Measurements from ENCODE around the gene ATOH1.

The ATOH1 gene, protein sequence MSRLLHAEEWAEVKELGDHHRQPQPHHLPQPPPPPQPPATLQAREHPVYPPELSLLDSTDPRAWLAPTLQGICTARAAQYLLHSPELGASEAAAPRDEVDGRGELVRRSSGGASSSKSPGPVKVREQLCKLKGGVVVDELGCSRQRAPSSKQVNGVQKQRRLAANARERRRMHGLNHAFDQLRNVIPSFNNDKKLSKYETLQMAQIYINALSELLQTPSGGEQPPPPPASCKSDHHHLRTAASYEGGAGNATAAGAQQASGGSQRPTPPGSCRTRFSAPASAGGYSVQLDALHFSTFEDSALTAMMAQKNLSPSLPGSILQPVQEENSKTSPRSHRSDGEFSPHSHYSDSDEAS

DNA sequence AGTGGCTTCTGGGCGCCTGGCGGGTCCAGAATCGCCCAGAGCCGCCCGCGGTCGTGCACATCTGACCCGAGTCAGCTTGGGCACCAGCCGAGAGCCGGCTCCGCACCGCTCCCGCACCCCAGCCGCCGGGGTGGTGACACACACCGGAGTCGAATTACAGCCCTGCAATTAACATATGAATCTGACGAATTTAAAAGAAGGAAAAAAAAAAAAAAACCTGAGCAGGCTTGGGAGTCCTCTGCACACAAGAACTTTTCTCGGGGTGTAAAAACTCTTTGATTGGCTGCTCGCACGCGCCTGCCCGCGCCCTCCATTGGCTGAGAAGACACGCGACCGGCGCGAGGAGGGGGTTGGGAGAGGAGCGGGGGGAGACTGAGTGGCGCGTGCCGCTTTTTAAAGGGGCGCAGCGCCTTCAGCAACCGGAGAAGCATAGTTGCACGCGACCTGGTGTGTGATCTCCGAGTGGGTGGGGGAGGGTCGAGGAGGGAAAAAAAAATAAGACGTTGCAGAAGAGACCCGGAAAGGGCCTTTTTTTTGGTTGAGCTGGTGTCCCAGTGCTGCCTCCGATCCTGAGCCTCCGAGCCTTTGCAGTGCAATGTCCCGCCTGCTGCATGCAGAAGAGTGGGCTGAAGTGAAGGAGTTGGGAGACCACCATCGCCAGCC, at the start of gene ATOH1:
ATOH1 (plus strand) TSS at position 422 of the 663 bp plus-strand sequence; CDS start at position 596, 174 bp downstream.
- DNase-seq: peak; percentile 5

DNA sequence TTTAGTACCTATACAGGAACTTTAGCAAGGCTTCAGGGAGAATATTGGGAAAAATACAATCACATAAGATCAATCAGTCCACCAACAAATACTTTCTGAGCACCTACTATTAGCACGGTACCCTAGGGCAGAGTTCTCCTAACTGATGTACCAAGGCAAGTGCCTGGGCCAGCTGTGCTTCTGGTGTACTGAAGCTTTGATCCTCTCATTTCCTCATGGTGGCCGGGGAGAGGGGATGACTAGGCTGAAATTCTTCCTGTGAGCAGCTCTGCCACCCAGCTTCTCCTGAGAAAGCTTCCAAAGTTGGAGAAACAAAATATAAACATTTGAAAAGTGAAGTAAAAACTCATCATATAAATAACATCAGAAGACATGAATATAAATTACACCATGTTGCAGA, 49.3 kb upstream of the ATOH1 start:
- DNase-seq: no peak

DNA sequence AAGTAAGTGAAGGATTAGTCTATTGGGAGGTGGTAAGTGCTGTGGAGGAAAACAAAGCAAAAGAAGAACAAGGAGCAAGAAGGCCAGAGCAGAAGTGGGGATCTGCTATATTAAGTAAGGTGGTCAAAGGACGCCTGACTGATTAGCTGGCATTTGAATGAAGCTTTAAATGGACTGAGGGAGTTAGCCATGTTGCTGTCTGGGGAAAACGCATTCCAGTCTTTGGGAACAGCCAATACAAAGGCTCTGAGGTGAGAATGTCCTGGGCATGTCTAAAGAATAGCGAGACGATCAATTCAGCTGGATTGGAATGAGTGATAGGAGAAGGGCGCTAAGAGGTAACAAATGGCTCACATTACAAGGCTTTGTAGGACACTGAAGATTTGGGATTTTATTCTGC, 48.5 kb upstream of the ATOH1 start:
- DNase-seq: no peak

DNA sequence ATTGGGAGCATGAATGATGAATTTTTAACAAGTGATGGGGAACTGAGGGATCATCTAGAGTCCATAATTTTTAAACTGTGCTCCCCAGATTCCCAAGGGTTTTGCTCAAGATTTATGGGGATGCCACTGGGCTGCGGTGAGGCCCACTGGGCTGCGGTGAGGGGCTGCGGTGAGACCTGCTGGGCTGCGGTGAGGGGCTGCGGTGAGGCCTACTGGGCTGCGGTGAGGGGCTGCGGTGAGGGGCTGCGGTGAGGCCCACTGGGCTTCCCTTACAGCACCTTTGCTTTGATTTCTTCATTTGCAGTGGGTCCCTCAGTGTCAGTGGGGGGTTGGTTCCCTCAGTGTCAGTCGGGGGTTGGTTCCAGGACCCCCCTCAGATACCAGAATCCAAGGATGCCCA, 47.4 kb upstream of the ATOH1 start:
- no peak for DNase-seq

DNA sequence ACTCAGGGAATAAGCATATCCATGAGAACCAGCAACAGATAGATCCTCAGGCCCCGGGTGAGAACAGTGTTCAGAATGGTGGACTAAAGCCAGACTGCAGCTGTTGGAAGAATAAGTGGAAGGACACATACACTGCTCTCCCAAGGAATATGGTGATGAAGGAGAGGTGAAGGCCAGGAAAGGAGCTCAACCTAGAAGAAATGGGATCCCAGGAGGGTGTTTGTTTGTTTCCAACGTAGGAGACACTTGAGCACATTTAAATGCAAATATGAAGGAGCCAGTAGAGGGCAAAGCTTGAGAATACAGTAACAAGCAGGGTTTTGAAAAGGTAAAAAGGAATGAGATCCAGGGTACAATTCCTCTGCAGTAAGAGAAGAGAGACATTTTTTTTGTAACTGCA, 42.4 kb upstream of the ATOH1 start:
- no peak for DNase-seq

DNA sequence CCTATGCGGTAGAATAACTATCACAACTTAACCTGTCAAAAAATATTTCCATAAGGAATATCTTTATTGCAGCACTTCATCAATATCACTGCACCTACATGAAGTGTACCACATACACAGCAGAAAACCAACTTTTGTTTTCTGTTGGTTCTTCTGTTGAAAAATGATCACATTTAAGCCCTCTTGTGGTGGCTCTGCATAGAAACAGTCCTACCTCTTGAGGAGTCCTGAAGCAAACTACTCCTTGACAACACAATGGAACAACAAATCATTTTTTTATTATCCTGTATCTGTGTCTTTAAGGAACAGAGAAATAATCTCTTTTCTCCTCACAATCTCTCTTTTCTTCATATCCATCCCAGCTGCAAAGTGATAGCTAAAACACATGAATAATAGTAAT, 39.8 kb upstream of the ATOH1 start:
- peak; percentile 3 for DNase-seq

DNA sequence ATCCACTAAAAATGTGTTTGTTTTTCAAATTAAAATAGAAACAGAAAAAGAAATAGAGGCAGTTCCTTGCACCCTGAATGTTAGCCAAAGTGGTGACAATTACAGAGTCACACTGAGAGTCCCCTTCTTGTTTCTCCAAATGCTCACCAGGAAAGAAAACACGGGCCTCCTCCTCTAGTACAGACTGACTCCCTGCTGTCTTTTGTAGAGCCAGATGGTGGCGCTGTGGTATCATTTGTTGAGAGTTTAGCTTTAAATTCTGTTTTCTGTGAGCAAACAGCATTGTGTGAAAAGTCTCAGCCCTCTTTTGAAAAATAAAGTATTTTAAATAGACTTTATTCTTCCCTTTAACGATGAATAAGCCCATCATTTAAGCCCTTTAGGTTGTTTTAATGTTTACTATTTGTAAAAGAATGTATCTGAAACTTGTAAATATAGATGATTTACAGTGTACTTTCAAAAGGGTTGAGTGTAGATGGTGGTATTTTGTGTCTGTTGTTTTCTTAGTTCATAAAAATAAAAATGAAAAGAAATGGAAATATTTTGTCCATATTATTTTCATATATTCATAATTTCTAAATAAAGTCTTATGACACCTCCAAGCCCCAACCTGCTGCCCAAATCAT, 36.9 kb upstream of the ATOH1 start:
- peak; percentile 43 for DNase-seq

DNA sequence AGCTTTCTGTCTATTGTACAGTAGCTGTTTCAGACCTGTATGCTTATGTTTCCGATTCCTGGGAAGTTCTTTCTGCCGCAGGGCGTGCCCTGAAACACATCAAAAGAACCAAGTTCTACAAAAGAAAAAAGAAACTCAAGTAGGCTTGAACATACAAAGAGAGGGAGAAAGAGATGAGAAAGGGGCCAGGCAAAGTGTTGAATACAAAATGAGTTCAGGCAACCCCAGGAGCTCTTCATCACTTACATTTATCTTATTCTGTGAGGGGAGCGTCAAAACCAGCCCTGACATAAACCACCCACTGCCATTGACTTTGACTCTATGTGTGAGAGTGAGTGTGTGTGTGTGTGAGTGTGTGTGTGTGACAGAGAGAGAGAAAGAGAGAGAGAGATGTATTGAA, 26.5 kb upstream of the ATOH1 start:
- DNase-seq: no peak

DNA sequence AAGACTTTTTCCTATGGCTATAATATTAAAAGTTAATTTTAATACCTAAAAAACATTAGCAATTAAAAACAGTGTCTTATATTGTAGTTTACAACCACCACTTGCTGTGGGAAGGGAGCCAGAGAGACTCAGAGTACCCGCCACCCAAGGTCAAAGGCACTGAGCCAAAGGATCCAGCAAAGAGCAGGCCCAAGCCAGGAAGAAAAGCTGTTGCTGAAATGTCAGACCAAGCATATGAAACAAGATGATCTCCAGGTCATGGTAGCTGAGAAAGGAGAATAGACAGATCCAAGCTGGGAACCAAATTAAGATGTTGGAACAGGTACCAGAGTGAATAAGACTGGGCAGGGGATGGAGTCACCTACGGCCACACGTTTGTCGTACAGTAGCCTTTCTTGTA, 18.8 kb upstream of the ATOH1 start:
- no peak for DNase-seq

DNA sequence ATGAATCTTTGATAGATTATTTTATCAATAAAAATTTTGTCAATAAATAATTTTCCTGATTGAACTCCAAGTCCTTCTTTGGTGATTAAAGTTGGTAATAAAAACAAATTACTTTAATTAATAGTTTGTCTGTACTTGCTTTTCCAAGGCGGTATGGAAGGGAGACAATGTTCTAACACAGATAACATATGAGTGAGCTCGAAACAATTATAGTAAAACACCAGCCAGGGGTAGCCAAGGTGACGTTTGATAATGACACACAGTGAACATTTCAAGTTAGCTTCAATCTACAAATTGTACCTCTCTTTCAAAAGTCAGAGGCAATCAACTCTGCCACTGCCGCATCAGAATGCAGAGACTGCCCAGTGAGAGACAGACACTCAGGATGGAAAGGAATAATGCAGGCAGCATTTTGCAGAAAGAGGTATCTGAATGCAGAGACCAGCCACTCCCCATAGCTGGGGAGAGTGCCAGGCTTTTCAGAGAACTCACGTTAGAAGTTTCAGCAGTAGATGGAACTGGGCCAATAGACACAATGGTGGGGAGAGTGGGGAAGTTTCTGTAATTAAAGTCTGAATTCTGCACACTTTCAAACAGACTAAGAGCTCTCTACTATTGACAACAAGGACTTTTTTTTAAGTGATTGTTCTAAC, 18.1 kb upstream of the ATOH1 start:
- DNase-seq: no peak

DNA sequence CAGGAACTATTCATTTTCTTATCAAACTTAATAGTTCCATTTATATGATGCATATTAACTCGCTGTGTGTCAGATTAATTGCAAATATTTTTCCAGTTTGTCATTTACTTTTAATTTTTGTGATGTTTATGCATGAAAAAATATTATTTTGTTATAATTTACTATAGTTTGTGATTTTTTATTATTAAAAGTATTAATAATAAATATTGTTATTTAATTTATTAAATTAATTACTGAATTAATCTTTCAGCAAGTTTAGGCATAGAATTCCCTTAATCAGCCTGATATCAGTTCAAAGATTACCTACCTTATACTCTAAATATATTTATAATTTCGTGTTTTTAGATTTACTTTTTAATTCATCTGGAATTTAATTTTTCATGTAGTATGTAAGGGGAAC, 15.5 kb upstream of the ATOH1 start:
- no peak for DNase-seq

DNA sequence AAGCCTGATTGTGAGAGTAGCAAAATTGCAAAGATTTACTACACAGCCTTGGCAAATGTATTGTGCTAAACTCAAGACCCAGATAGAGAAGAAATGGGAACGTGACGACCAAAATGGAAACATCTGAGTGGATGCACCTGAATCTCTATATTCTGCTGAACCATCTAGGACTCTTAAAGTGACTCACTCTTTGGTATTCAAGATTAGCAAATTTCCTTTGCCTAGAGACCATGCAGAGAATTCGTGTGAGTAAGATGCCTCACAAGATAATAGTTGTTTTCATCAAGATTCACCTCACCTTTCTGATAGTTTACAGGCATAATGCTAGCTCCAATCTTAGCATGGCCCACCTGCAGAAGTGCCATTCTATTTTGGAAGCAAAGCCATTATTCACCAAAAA, 14.4 kb upstream of the ATOH1 start:
- no peak for DNase-seq

DNA sequence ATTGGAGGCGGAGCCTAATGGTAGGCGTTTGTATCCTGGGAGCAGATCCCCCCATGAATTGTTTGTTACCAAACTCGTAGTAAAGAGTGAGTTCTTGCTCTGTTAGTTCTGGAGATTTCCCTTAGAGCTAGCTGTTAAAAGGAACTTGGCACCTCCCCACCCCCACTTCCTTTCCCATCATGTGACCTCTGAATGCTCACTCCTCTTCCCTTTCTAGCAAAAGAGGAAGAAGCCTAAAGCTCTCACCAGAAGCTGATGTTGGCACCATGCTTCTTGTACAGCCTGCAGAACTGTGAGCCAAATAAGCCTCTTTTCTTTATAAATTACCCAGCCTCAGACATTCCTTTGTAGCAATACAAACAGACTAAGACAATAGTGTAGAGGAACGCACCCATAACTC, 13.8 kb upstream of the ATOH1 start:
- no peak for DNase-seq

DNA sequence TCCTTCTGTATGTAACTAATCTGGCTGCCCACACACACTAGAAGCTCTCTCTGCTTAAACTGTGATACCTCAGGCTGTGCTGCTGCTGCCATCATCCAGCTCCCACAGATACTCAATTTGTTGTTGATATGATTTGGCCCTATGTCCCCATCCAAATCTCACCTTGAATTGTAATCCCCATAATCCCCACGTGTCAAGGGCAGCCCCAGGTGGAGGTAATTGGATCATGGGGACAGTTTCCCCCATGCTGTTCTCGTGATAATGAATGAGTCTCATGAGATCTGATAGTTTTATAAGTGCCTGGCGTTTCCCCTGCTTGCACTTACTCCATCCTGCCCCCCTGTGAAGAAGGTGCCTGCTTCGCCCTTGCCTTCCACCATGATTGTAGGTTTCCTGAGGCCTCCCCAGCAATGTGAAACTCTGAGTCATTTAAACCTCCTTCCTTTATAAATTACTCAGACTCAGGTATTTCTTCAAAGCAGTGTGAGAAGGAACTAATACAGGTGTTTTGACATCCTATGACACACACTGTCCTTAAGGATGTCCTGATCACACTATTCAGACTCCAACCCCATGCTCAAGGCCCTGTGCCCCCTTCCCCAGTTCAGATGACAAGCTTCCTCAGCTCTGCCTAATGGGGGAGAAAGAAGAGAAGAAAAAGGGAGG, 2.9 kb upstream of the ATOH1 start:
- DNase-seq: no peak

DNA sequence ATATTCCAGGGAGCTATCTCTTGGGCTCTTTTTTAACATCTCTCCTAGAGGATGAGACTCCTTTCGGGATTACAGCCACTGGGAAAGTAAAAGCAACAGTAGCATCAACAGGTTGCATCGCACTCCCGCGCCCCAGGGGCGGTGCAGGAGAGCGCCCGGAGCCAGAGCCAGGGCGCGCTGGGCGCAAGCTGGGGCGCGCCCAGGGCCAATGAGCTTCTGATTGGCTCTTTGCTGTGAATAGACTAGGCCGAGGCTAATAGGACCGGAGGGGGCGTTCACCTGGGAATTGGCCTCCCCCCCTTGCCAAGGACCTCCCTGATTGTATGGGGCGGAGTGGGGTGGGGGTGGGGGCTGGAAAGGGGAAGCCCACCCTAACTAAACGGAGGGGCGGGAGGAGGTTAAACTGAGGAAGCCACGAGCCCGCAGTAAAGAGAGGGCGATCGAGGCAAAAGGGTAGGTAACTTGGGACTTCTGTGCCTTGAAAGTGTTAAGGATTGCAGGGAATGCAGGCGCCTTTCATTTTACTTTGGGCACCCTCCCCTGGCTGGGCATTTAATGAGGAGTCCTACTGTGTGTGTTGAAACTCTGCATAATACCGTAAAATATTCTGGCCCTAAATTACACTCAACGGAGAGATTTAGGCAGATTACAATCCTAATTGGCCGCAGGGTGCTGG, 1.1 kb upstream of the ATOH1 start:
- no peak for DNase-seq

DNA sequence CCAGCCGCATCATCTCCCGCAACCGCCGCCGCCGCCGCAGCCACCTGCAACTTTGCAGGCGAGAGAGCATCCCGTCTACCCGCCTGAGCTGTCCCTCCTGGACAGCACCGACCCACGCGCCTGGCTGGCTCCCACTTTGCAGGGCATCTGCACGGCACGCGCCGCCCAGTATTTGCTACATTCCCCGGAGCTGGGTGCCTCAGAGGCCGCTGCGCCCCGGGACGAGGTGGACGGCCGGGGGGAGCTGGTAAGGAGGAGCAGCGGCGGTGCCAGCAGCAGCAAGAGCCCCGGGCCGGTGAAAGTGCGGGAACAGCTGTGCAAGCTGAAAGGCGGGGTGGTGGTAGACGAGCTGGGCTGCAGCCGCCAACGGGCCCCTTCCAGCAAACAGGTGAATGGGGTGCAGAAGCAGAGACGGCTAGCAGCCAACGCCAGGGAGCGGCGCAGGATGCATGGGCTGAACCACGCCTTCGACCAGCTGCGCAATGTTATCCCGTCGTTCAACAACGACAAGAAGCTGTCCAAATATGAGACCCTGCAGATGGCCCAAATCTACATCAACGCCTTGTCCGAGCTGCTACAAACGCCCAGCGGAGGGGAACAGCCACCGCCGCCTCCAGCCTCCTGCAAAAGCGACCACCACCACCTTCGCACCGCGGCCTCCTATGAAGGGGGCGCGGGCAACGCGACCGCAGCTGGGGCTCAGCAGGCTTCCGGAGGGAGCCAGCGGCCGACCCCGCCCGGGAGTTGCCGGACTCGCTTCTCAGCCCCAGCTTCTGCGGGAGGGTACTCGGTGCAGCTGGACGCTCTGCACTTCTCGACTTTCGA, 654 bp downstream of the ATOH1 start:
- no peak for DNase-seq

DNA sequence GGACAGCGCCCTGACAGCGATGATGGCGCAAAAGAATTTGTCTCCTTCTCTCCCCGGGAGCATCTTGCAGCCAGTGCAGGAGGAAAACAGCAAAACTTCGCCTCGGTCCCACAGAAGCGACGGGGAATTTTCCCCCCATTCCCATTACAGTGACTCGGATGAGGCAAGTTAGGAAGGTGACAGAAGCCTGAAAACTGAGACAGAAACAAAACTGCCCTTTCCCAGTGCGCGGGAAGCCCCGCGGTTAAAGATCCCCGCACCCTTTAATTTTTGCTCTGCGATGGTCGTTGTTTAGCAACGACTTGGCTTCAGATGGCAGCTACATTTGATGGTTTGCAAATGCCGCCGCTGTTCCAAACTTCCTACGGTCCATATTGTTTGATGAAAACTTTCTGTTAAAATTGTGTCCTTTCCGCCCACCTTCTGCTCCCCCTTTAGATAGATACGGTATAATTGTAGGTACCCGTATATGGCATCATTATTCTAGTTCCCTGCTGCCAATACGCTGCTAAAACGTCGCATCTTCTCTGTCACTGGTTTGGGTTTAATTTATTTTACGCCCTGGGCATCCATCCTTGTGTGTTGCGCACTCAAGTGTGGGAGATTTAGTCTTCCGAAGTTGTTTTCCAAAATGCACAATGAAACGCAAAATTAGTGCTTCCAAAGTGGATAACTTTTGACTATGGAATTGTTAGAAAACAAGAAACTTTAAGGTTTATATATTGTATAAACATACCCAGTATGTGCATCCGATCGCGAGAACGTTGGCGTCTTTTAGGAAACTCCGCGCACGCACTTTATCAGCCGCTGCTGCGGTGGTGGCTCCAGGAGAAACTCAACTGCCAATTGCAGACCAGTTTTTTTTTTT, 1.5 kb downstream of the ATOH1 start:
- no peak for DNase-seq

DNA sequence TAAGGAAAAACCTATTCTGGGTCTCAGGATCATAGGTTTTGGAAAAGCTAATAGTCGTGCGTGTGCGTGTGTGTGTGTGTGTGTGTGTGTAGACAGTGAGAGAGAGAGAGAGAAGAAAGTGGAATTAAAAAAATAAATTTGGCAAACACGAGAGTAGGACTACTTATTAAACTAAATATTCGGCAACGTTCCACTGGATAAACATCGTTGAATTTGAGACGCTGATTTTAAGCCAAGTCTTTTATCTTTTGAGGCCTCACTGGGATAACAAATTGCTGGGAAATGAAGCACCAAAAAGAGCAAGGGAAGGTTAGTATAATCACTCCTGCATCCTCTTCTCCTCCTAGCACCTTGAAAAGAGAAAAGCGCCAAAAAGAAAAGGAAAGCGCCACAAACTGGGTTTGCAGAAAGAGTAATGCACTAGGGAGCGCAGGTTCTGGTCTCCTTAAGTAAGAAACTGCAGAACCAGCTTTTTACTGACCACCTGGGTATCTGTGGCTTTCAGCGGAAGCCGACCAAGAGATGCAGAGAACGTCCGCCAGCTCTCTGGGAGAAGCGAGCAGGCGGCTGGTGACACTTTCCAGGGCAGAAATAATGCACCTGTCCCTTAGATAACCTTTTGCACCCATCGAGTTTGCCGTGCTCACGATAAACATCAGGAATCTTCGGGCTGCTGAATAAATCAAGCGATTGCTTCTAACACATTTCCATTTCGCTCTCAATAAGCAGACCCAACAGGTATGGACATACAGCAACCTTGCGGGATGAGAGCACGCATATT, 3.4 kb downstream of the ATOH1 start:
- DNase-seq: no peak

DNA sequence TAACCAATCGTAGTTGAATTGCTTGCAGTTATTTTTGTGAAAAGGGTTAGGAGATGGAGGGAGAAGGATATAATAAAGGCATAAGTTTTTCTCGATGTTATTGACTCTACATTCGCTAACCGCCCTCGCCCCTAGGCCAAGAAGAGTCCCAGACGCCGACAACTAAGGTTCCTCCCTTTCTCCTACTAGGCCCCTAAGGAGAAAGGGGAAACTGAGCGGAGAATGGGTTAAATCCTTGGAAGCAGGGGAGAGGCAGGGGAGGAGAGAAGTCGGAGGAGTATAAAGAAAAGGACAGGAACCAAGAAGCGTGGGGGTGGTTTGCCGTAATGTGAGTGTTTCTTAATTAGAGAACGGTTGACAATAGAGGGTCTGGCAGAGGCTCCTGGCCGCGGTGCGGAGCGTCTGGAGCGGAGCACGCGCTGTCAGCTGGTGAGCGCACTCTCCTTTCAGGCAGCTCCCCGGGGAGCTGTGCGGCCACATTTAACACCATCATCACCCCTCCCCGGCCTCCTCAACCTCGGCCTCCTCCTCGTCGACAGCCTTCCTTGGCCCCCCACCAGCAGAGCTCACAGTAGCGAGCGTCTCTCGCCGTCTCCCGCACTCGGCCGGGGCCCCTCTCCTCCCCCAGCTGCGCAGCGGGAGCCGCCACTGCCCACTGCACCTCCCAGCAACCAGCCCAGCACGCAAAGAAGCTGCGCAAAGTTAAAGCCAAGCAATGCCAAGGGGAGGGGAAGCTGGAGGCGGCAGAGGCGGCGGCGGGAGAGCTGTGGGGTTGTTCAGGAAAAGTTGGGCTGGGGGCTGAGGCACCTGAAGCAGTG, 5.9 kb downstream of the ATOH1 start:
- DNase-seq: no peak
